ENCODE data around the gene NCKAP1. TPM values are rescaled to one million over a fixed set of nuclear protein-coding genes. Genes with fewer than 3 reads are reported as not detected.

Gene NCKAP1
- total and polyA plus RNA-seq, 2 donors from 2014 or later = 45.4 to 140 TPM

GRCh38 chr2:182951948-182952663 is 86.2 kb downstream of the NCKAP1 start:
- no peak for FAIRE-seq
- peaks cover 4 to 12% (median 6%) of the 10 kb centered on the region in 3 donors for H3K36me3 ChIP-seq (ENCODE audit: control insufficient read depth in 2 of 3, insufficient read depth in 3 of 3, low read length in 3 of 3)
- no peak for DNase-seq
- H3K9me3 ChIP-seq (ENCODE audit: control insufficient read depth in 2 of 3, insufficient read depth in 1 of 3, low read length in 3 of 3) = no peaks in the 10 kb centered on the region
- no peak overlapping the region for H3K4me3 ChIP-seq (ENCODE audit: low read length in 3 of 3)
- no peaks in the 10 kb centered on the region for H3K27me3 ChIP-seq (ENCODE audit: control insufficient read depth, insufficient read depth, low read length)
- intact Hi-C loops (cut with DNase I) = no loop called here
- no peak overlapping the region for H3K27ac ChIP-seq (ENCODE audit: low read depth in 2 of 2, low read length in 2 of 2)
- TF ChIP-seq CTCF (IDR thresholded peaks at IDR 0.05; ENCODE audit: borderline replicate concordance, extremely low read depth, insufficient read depth) = no peak
- peaks cover 0 to 2% (median 2%) of the 10 kb centered on the region in 3 donors for H3K4me1 ChIP-seq (ENCODE audit: control insufficient read depth in 2 of 3, insufficient read depth in 2 of 3, low read depth in 1 of 3, low read length in 3 of 3)
- H3K9ac ChIP-seq (ENCODE audit: low read length in 3 of 3) = no peak overlapping the region

GRCh38 chr2:182950546-182950945 is 87.7 kb downstream of the NCKAP1 start:
- TF ChIP-seq CTCF (IDR thresholded peaks at IDR 0.05; ENCODE audit: borderline replicate concordance, extremely low read depth, insufficient read depth) = no peak
- no peaks in the 10 kb centered on the region for H3K9me3 ChIP-seq (ENCODE audit: control insufficient read depth in 2 of 3, insufficient read depth in 1 of 3, low read length in 3 of 3)
- H3K27ac ChIP-seq (ENCODE audit: low read depth in 2 of 2, low read length in 2 of 2) = no peak overlapping the region
- H3K9ac ChIP-seq (ENCODE audit: low read length in 3 of 3) = no peak overlapping the region
- H3K4me1 ChIP-seq (ENCODE audit: control insufficient read depth in 2 of 3, insufficient read depth in 2 of 3, low read depth in 1 of 3, low read length in 3 of 3) = peaks cover 0 to 6% (median 5%) of the 10 kb centered on the region in 3 donors
- DNase-seq (no peak), FAIRE-seq (no peak)
- no peaks in the 10 kb centered on the region for H3K27me3 ChIP-seq (ENCODE audit: control insufficient read depth, insufficient read depth, low read length)
- H3K4me3 ChIP-seq (ENCODE audit: low read length in 3 of 3) = no peak overlapping the region
- intact Hi-C loops (cut with DNase I) = no loop called here
- peaks cover 4 to 5% (median 4%) of the 10 kb centered on the region in 3 donors for H3K36me3 ChIP-seq (ENCODE audit: control insufficient read depth in 2 of 3, insufficient read depth in 3 of 3, low read length in 3 of 3)

GRCh38 chr2:182949572-182950189 is 88.6 kb downstream of the NCKAP1 start:
- no peak for TF ChIP-seq CTCF (IDR thresholded peaks at IDR 0.05; ENCODE audit: borderline replicate concordance, extremely low read depth, insufficient read depth)
- intact Hi-C loops (cut with DNase I) = no loop called here
- H3K4me3 ChIP-seq (ENCODE audit: low read length in 3 of 3) = no peak overlapping the region
- no peak overlapping the region for H3K27ac ChIP-seq (ENCODE audit: low read depth in 2 of 2, low read length in 2 of 2)
- FAIRE-seq = no peak
- no peaks in the 10 kb centered on the region for H3K9me3 ChIP-seq (ENCODE audit: control insufficient read depth in 2 of 3, insufficient read depth in 1 of 3, low read length in 3 of 3)
- peaks cover 0 to 6% (median 5%) of the 10 kb centered on the region in 3 donors for H3K4me1 ChIP-seq (ENCODE audit: control insufficient read depth in 2 of 3, insufficient read depth in 2 of 3, low read depth in 1 of 3, low read length in 3 of 3)
- H3K9ac ChIP-seq (ENCODE audit: low read length in 3 of 3) = no peak overlapping the region
- H3K36me3 ChIP-seq (ENCODE audit: control insufficient read depth in 2 of 3, insufficient read depth in 3 of 3, low read length in 3 of 3) = peaks cover 3 to 4% (median 4%) of the 10 kb centered on the region in 3 donors
- DNase-seq = peak in 1 of 5 donors; percentile 69
- no peaks in the 10 kb centered on the region for H3K27me3 ChIP-seq (ENCODE audit: control insufficient read depth, insufficient read depth, low read length)
